ENCODE results near the gene MYO1A.
A peak's percentile ranks its signal among the peaks of the same experiment; 100 is the strongest.

MYO1A gene

DNA sequence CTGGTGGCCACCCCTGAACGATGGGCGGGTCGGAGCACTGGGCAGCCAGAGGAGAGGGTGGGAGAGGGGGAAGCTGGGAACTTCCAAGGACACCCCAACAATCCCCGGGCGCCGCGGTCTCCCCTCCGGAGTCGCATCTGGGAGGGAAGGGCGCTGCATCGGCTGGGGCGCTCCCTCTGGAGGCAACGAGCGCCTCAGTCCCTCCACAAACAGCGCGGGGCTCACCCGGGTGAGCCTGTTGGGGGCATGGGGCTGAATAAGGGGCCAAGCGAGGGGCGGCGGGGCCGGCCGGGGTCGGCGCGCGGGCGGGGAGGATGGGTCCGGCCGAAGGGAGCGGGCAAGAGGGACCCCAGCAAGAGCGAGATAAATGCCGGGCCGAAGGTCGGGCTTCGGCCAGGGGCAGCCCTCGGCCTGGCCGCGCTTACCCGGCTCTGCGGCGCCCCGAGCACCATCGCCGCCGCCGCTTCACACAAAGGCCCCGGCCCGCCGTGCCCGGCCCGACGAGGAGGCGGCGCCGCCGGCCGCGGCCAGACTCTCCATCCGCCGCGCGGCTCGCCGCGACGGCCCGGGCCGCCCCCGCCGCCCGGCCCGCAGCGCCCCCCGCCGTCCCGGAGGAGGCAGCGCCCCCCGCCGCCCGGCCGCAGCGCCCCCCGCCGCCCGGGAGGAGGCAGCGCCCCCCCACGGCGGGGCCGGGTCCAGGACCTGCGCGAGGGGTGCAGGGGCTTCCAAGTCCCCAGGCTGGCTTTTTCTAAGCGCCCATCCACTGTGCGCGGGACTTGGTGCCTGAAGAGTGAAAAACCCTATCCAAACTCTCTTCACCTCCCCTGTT, 43.7 kb downstream of the MYO1A start, which contains the start of gene ZBTB39:
Gene ZBTB39, minus strand, starts transcription at position 567 of the 829 bp plus-strand sequence. CDS start 1,629 bp downstream, outside the sequence.
- DNase-seq (ENCODE audit: low read depth) = no peak

GRCh38 chr12:57004651-57005050, 45.3 kb downstream of the MYO1A start:
- no peak overlapping the region for H3K4me3 ChIP-seq (ENCODE audit: low read depth, low read length)
- DNase-seq (ENCODE audit: low read depth) = no peak

More for the DNA sequence above, 43.7 kb downstream of the MYO1A start, which contains the start of gene ZBTB39:
- peak within 1 kb of the TSS; percentile 85 for H3K4me3 ChIP-seq (ENCODE audit: low read depth, low read length)
- peak; percentile 92 for TF ChIP-seq CTCF (IDR thresholded peaks at IDR 0.05; ENCODE audit: control insufficient read depth, extremely low read depth, insufficient read depth)

GRCh38 chr12:57003395-57003794, 46.5 kb downstream of the MYO1A start:
- no peak for DNase-seq (ENCODE audit: low read depth)
- TF ChIP-seq CTCF (IDR thresholded peaks at IDR 0.05; ENCODE audit: control insufficient read depth, extremely low read depth, insufficient read depth) = no peak
- H3K4me3 ChIP-seq (ENCODE audit: low read depth, low read length) = no peak overlapping the region

More at GRCh38 chr12:57004651-57005050, 45.3 kb downstream of the MYO1A start:
- TF ChIP-seq CTCF (IDR thresholded peaks at IDR 0.05; ENCODE audit: control insufficient read depth, extremely low read depth, insufficient read depth) = no peak

GRCh38 chr12:57001448-57001906, 48.5 kb downstream of the MYO1A start:
- no peak overlapping the region for H3K4me3 ChIP-seq (ENCODE audit: low read depth, low read length)
- DNase-seq (ENCODE audit: low read depth) = peak; percentile 67
- TF ChIP-seq CTCF (IDR thresholded peaks at IDR 0.05; ENCODE audit: control insufficient read depth, extremely low read depth, insufficient read depth) = peak; percentile 88

GRCh38 chr12:57000393-57000792, 49.5 kb downstream of the MYO1A start:
- no peak overlapping the region for H3K4me3 ChIP-seq (ENCODE audit: low read depth, low read length)
- no peak for TF ChIP-seq CTCF (IDR thresholded peaks at IDR 0.05; ENCODE audit: control insufficient read depth, extremely low read depth, insufficient read depth)
- DNase-seq (ENCODE audit: low read depth) = no peak

GRCh38 chr12:56999456-56999855, 50.5 kb downstream of the MYO1A start:
- no peak overlapping the region for H3K4me3 ChIP-seq (ENCODE audit: low read depth, low read length)
- no peak for TF ChIP-seq CTCF (IDR thresholded peaks at IDR 0.05; ENCODE audit: control insufficient read depth, extremely low read depth, insufficient read depth)
- DNase-seq (ENCODE audit: low read depth) = no peak

Data from LNCaP clone FGC (cell line).